Activated T-cell treated with anti-CD3 and anti-CD28 coated beads for 24 hours (primary cell): ENCODE results near the gene PCLO.
A peak's percentile ranks its signal among the peaks of the same experiment; 100 is the strongest.

Source experiments
- DNase-seq: peaks from one replicate; pipeline ENCODE4 v3.0.0-alpha.2; 2020; ENCODE audit warnings: low read depth

Gene PCLO

GRCh38 chr7:83162402-83163256 lies at the start of gene PCLO:
Gene PCLO, minus strand, starts transcription at chr7:83162884. Its CDS starts 292 bp downstream, at chr7:83162592.
- peak; percentile 42 for DNase-seq

GRCh38 chr7:83211685-83212084 lies 49.0 kb upstream of the PCLO start:
- DNase-seq = no peak

GRCh38 chr7:83210479-83210878 lies 47.8 kb upstream of the PCLO start:
- DNase-seq = no peak

GRCh38 chr7:83204715-83205114 lies 42.0 kb upstream of the PCLO start:
- no peak for DNase-seq

- DNase-seq = no peak
Measured at GRCh38 chr7:83201355-83201754, 38.7 kb upstream of the PCLO start.

GRCh38 chr7:83190659-83191389 lies 28.1 kb upstream of the PCLO start:
- DNase-seq = no peak

- no peak for DNase-seq
Measured at GRCh38 chr7:83178796-83179195, 16.1 kb upstream of the PCLO start.

- DNase-seq = no peak
Measured at GRCh38 chr7:83178066-83178465, 15.4 kb upstream of the PCLO start.

- DNase-seq = no peak
Measured at GRCh38 chr7:83173664-83174063, 11.0 kb upstream of the PCLO start.

GRCh38 chr7:83166781-83167180 lies 4.1 kb upstream of the PCLO start:
- DNase-seq = no peak

- DNase-seq = no peak
Measured at GRCh38 chr7:83161899-83162401, 734 bp downstream of the PCLO start.

GRCh38 chr7:83161186-83161585 lies 1.5 kb downstream of the PCLO start:
- DNase-seq = no peak

GRCh38 chr7:83159731-83160130 lies 3.0 kb downstream of the PCLO start:
- DNase-seq = no peak

- DNase-seq = no peak
Measured at GRCh38 chr7:83156006-83156405, 6.7 kb downstream of the PCLO start.

GRCh38 chr7:83155407-83155806 lies 7.3 kb downstream of the PCLO start:
- DNase-seq = no peak

GRCh38 chr7:83153419-83153818 lies 9.3 kb downstream of the PCLO start:
- DNase-seq = no peak

GRCh38 chr7:83150310-83150709 lies 12.4 kb downstream of the PCLO start:
- no peak for DNase-seq

- DNase-seq = no peak
Measured at GRCh38 chr7:83149466-83149865, 13.2 kb downstream of the PCLO start.

- no peak for DNase-seq
Measured at GRCh38 chr7:83148776-83149175, 13.9 kb downstream of the PCLO start.

GRCh38 chr7:83143107-83143506 lies 19.6 kb downstream of the PCLO start:
- no peak for DNase-seq

- DNase-seq = no peak
Measured at GRCh38 chr7:83142365-83142764, 20.3 kb downstream of the PCLO start.

- no peak for DNase-seq
Measured at GRCh38 chr7:83141927-83142326, 20.8 kb downstream of the PCLO start.
